Right lobe of liver (tissue), 6 donors: ENCODE data around the gene NLRP5. TPM values are rescaled to one million over a fixed set of nuclear protein-coding genes. Genes with fewer than 3 reads are reported as not detected.
"Not testable (repeated sequence)": the region's sequence is repeated elsewhere in the genome, so short reads cannot be mapped to it uniquely, and the experiment has no call there.

Experiments
- ATAC-seq, 4 donors: fragments of 200-7000 bp; cut with Tn5 transposase; one replicate each; pipeline ENCODE4 v1.9.1; 2020; ENCODE audit warnings: mild to moderate bottlenecking in 4 of 4, moderate library complexity in 4 of 4
- DNase-seq, 3 donors: peaks; one replicate each; pipeline ENCODE4 v3.0.0-alpha.2; 2020
- H3K27ac ChIP-seq, 3 donors: fragments of 200-600 bp; one replicate each; pipeline ENCODE4 v1.8.0; 2022
- H3K27me3 ChIP-seq, 2 donors: fragments of 200-600 bp; one replicate each; pipeline ENCODE4 v1.8.0; 2022
- H3K36me3 ChIP-seq, 4 donors: fragments of 200-600 bp; sonication (generic) in 1 of 4; one replicate each; pipeline versions ENCODE4 v1.5.1 to v1.8.0; 2017 to 2022; ENCODE audit warnings: control low read depth in 1 of 4
- H3K4me1 ChIP-seq, 4 donors: fragments of 200-600 bp; sonication (generic) in 1 of 4; one replicate each; pipeline versions ENCODE4 v1.5.1 to v1.8.0; 2017 to 2022; ENCODE audit warnings: control low read depth in 1 of 4
- H3K4me3 ChIP-seq, 3 donors: fragments of 200-600 bp; one replicate each; pipeline ENCODE4 v1.8.0; 2022
- H3K9me3 ChIP-seq, 4 donors: fragments of 200-600 bp; sonication (generic) in 1 of 4; one replicate each; pipeline versions ENCODE4 v1.5.1 to v1.8.0; 2017 to 2022; ENCODE audit warnings: control low read depth in 1 of 4
- CTCF ChIP-seq, 4 donors: fragments of 200-600 bp in 3 of 4; fragments of 450-650 bp in 1 of 4; IDR thresholded peaks; one replicate each; pipeline versions ENCODE4 v1.5.1 to v1.8.0; 2016 to 2022; ENCODE audit warnings: antibody characterized with exemption in 4 of 4, mild to moderate bottlenecking in 2 of 4
- POLR2A ChIP-seq: fragments of 450-650 bp; IDR thresholded peaks from one replicate; pipeline ENCODE4 v1.6.1; 2017; ENCODE audit warnings: antibody characterized with exemption, mild to moderate bottlenecking
- WGBS: methylation state at CpG from one replicate; pipeline ENCODE4 v1.1.6; 2018; ENCODE audit warnings: low coverage, low lambda C conversion rate; ENCODE audit not compliant: insufficient coverage; ENCODE audit errors: missing lambda C conversion rate; 5-methylcytosine and 5-hydroxymethylcytosine counted together
- intact Hi-C, 2 donors: fragments of 100-400 bp; cut with DNase I; formaldehyde crosslinking; loops; one replicate each; pipeline versions ENCODE4 v1.11.2 to v1.14.1; 2022
- total RNA-seq, 6 experiments: library from RNA; depleted of rRNA in 2 of 6; stranded (reverse); fragments of >200 nt in 2 of 6; fragmentation: NEBNext Ultra II Directional in 3 of 6; extraction: Animal tissue kit (Norgen Biotek cat#: 25700) in 3 of 6; gene quantifications; one replicate each; pipeline versions ENCODE4 v1.1.0 to v1.2.4, GENCODE V29; 2016 to 2023
- donor health status: DM: no; HTN: yes; CAD: no.
- donor health status: DM: no; HTN: no; CAD: no.
- donor health status: DM: no; HTN: no; CAD: no.
- donor health status: DM: no; HTN: yes; CAD: no.
- donor health status: DM: no; HTN: yes; CAD: no.

NLRP5 gene
- total RNA-seq, 6 experiments from 2014 or later, result not detected

GRCh38 chr19:56104423-56104822, 117.8 kb downstream of the NLRP5 start:
- DNase-seq (peak in 1 of 3 donors; percentile 50), ATAC-seq (no peak)
- TF ChIP-seq POLR2A (no peak), CTCF (IDR thresholded peaks at IDR 0.05) (no peak)
- Histone ChIP-seq H3K4me3 (no peak overlapping the region), H3K27ac (no peak overlapping the region), H3K36me3 (peaks cover 0 to 16% (median 4%) of the 10 kb centered on the region in 4 donors), H3K4me1 (peaks cover 0 to 36% (median 20%) of the 10 kb centered on the region in 4 donors), H3K27me3 (no peaks in the 10 kb centered on the region), H3K9me3 (no peaks in the 10 kb centered on the region)
- WGBS, result 94% methylated on average over 13 of the region's 29 CpGs
- intact Hi-C loops, result loop anchor here (10.0 kb wide), 2 partner anchors 60 to 70 kb away; partner anchors contain the start of gene GALP (in 1 of the 2)

GRCh38 chr19:56105090-56105701, 118.6 kb downstream of the NLRP5 start:
- no peak overlapping the region for H3K4me3 ChIP-seq
- intact Hi-C loops, result loop anchor here (10.0 kb wide), 2 partner anchors 60 to 70 kb away; partner anchors contain the start of gene GALP (in 1 of the 2)
- WGBS, result 10% methylated on average over 14 of the region's 22 CpGs

GRCh38 chr19:56105831-56106396, 119.3 kb downstream of the NLRP5 start:
- intact Hi-C loops, result loop anchor here (10.0 kb wide), 2 partner anchors 59 to 69 kb away; partner anchors contain the start of gene GALP (in 1 of the 2)
- not testable (repeated sequence) for H3K9me3 ChIP-seq, DNase-seq, H3K4me3 ChIP-seq, H3K27me3 ChIP-seq, ATAC-seq
- 92% methylated on average over 41 of the region's 61 CpGs for WGBS
- peaks cover 0 to 50% (median 27%) of the 10 kb centered on the region in 4 donors for H3K4me1 ChIP-seq
- peaks cover 0 to 16% (median 3%) of the 10 kb centered on the region in 4 donors for H3K36me3 ChIP-seq
- H3K27ac ChIP-seq, result peak overlapping the region in 2 of 3 donors; percentile 76 to 90

More at GRCh38 chr19:56105090-56105701, 118.6 kb downstream of the NLRP5 start:
- peak; percentile 77 to 89 (median 83) for TF ChIP-seq CTCF (IDR thresholded peaks at IDR 0.05)
- no peak for TF ChIP-seq POLR2A
- ATAC-seq (peak; percentile 90 to 97 (median 92)), DNase-seq (peak; percentile 83 to 91 (median 89))
- Histone ChIP-seq H3K9me3 (no peaks in the 10 kb centered on the region), H3K4me1 (peaks cover 0 to 43% (median 23%) of the 10 kb centered on the region in 4 donors), H3K27ac (peak overlapping the region in 2 of 3 donors; percentile 76 to 90), H3K27me3 (no peaks in the 10 kb centered on the region), H3K36me3 (peaks cover 0 to 16% (median 3%) of the 10 kb centered on the region in 4 donors)

- H3K4me1 ChIP-seq, result peaks cover 0 to 56% (median 29%) of the 10 kb centered on the region in 4 donors
These were observed 119.8 kb downstream of the NLRP5 start for GRCh38 chr19:56106397-56106849.

More at GRCh38 chr19:56106397-56106849, 119.8 kb downstream of the NLRP5 start:
- Histone ChIP-seq H3K4me3 (no peak overlapping the region), H3K36me3 (peaks cover 0 to 12% (median under 1%) of the 10 kb centered on the region in 4 donors), H3K27ac (no peak overlapping the region), H3K27me3 (no peaks in the 10 kb centered on the region), H3K9me3 (no peaks in the 10 kb centered on the region)
- 84% methylated on average over 19 of the region's 27 CpGs for WGBS
- peak in 2 of 3 donors; percentile 32 to 53 for DNase-seq
- intact Hi-C loops, result loop anchor here (10.0 kb wide), 2 partner anchors 58 to 68 kb away; partner anchors contain the start of gene GALP (in 1 of the 2)
- ATAC-seq, result no peak
- TF ChIP-seq POLR2A (no peak), CTCF (IDR thresholded peaks at IDR 0.05) (no peak)
